Adrenal gland (tissue), 5 donors: Measurements from ENCODE around the gene TRAPPC2L.

Source experiments
- POLR2A ChIP-seq, 2 donors: fragments of 450-650 bp; IDR thresholded peaks; one replicate each; pipeline ENCODE4 v1.6.1; 2017; ENCODE audit warnings: antibody characterized with exemption in 2 of 2, mild to moderate bottlenecking in 2 of 2, moderate library complexity in 1 of 2
- TF ChIP-seq, protein P1 (sequence below), 6 experiments: fragments of 450-650 bp in 4 of 6; fragments of 200-600 bp in 2 of 6; sonication (generic) in 1 of 6; IDR thresholded peaks; 1 replicate in 5 of 6; 2 replicates in 1 of 6; pipeline versions ENCODE4 v1.5.1 to v1.8.0; 2016 to 2021; ENCODE audit warnings: antibody characterized with exemption in 6 of 6, mild to moderate bottlenecking in 2 of 6, moderate library complexity in 1 of 6
- donor health status: DM: no; HTN: no; CAD: no.

GRCh38 chr16:88846088-88846487 is 10.8 kb upstream of the TRAPPC2L start:
- TF ChIP-seq, protein P1, sequence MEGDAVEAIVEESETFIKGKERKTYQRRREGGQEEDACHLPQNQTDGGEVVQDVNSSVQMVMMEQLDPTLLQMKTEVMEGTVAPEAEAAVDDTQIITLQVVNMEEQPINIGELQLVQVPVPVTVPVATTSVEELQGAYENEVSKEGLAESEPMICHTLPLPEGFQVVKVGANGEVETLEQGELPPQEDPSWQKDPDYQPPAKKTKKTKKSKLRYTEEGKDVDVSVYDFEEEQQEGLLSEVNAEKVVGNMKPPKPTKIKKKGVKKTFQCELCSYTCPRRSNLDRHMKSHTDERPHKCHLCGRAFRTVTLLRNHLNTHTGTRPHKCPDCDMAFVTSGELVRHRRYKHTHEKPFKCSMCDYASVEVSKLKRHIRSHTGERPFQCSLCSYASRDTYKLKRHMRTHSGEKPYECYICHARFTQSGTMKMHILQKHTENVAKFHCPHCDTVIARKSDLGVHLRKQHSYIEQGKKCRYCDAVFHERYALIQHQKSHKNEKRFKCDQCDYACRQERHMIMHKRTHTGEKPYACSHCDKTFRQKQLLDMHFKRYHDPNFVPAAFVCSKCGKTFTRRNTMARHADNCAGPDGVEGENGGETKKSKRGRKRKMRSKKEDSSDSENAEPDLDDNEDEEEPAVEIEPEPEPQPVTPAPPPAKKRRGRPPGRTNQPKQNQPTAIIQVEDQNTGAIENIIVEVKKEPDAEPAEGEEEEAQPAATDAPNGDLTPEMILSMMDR (IDR thresholded peaks at IDR 0.05): no peak
- TF ChIP-seq POLR2A (IDR thresholded peaks at IDR 0.05): no peak
